GM12874 (cell line): ENCODE results near the gene PLCB1.

ENCODE experiments used
- TF ChIP-seq, protein P1 (sequence below): IDR thresholded peaks from 2 replicates; pipeline ENCODE4 v1.5.1; 2011; ENCODE audit warnings: low read depth, mild to moderate bottlenecking, control low read depth, low read length, moderate library complexity; ENCODE audit not compliant: insufficient read depth

Gene PLCB1

DNA sequence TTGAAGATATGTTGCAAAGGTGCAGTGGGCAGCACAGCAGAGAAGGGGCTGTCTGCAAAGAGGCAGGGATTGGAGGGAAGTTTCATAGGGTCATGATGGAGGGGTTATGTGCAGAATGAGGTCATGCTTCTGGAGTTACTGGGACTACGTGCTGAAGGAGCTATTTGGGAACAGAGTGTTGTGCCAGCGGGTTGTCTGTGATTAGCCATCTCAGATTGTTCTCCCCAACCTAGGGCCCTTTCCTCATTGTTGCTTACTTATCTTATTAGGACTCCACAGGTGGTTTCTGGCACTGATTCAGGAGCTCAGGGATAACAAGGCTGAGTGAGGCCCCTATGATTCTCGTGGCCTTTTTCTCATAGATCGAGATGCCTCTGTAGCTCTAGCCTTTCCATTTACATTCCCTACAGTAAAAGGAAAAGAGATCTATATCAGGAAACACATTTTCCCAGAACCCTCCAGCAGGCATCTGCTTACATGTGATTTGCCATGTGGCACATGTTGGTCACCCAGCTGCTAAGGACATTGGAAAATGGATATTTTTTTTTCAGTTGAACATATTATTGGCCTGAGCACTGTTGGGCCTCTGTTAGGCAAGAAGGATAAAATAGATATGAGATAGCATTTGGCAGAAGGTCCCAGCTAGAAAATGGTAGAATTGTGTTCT, 507.2 kb downstream of the PLCB1 start:
- TF ChIP-seq, protein P1, sequence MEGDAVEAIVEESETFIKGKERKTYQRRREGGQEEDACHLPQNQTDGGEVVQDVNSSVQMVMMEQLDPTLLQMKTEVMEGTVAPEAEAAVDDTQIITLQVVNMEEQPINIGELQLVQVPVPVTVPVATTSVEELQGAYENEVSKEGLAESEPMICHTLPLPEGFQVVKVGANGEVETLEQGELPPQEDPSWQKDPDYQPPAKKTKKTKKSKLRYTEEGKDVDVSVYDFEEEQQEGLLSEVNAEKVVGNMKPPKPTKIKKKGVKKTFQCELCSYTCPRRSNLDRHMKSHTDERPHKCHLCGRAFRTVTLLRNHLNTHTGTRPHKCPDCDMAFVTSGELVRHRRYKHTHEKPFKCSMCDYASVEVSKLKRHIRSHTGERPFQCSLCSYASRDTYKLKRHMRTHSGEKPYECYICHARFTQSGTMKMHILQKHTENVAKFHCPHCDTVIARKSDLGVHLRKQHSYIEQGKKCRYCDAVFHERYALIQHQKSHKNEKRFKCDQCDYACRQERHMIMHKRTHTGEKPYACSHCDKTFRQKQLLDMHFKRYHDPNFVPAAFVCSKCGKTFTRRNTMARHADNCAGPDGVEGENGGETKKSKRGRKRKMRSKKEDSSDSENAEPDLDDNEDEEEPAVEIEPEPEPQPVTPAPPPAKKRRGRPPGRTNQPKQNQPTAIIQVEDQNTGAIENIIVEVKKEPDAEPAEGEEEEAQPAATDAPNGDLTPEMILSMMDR = no peak

DNA sequence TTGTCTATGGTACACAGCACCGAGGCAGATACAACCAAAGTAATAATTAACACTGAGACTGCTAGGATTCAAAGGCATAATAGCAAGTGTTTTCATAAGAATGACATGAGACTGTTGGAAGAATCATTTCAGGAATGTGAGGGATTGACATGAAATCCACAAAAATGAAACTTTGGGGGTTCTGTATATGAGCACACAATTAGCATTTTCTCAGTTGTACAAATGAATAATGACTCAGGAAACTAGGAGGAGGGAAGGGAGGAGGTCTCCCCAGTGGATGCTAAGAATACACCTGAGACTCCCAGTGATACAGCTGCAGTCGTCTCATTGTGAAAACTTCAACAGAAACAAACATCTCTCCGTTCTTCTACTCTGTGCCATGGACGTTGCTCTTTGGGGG, 508.4 kb downstream of the PLCB1 start:
- TF ChIP-seq, protein P1 = no peak

DNA sequence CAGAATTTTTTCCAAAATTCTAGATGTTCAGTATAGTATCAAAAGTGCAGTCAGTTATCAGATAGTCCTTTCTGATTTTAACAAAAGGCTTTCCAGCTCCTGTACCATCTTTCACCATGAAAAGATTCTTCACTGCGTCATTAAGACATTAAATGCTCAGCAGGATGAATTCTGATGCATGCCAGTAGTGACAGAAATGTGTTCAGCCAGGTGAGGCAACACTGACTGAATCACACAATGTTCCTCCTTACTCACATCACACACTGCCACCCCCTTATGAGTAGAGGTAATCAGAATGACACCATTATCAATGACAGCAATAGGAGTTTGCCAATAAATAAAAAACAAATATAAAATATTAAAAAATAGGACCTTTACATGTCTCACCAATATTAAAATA, 510.2 kb downstream of the PLCB1 start:
- TF ChIP-seq, protein P1 = no peak

DNA sequence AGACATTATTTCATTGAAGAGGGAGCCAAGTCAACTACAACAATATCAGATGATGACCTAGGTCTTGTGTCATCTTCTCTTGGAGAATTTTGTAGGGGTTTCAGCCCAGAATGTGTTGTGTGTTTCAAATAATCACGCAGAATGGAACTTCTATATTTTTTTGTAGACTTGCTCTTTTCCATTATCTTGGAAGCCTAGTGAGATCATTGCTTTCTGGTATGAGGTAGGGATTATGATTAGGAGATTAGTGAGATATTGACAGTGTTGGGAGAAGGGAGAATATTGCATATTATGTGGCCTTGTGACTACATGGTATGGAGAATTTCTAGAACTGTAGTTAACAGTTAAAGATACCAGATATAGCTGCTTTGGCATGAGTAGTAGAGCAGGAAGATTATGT, 513.3 kb downstream of the PLCB1 start:
- TF ChIP-seq, protein P1 = no peak

DNA sequence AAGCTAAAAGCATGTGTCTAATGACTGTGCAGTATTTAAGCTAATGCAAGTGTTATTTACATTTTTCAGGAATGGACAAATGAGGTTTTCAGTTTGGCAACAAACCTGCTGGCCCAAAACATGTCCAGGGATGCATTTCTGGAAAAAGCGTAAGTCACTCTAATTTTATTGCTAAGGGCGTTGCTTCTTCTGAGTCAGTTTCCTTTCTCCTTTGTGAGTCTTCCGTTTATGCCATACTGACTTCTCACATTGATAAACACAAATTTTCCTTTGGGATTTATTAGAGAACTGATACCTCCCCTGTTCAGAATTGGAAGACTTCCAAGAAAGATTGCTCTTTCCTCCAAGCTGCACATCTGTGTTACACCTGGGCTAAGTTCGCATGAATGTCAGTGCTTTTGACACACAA, 514.0 kb downstream of the PLCB1 start:
- TF ChIP-seq, protein P1 = no peak

DNA sequence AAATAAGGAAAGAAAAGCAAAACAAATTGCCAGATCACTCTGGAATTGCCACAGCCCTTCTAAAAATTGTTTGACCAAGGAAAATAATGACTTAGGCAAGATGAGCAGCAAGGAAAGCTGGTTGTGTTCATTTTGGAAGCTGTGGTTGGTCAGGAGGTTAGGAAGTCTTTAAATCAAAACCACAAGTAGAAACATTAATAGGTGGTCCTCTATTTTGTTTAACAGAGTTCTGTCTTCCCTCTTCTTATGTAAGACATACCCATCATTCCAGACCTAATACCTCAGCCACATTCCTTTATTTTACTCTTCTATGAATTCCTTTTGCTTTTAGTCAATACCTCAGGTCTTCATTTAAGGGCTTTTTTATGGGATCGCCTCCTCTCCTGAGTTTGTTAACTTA, 514.6 kb downstream of the PLCB1 start:
- TF ChIP-seq, protein P1 = no peak

DNA sequence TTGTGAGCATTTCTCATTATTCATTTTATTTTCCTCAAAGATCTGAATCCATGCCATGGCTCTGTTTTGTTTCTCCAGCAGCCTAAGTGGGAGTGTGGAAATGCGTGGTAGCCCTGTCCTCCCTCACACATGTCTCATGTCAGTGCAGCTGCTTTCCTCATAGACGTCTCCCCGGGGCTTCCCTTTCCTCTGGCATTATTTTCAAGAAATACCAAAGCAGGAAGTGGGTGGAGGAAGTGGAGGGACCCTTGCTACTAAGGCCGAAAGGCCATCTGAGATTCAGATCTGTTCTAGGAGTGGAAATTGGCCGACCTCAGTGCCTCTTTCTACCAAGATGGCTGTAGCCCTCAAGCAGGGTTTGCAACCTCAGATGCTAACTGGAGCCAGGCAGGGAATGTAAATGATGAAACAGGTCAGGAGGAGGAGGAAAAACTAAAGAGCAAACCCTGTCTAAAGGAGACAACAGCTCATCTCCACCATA, 515.9 kb downstream of the PLCB1 start:
- TF ChIP-seq, protein P1 = no peak
